GM18861 (cell line): ENCODE data around the gene IFT74.

Experiments used
- ATAC-seq: cut with Tn5 transposase; IDR thresholded peaks from one replicate; pipeline ENCODE4 v1.9.1; 2021; ENCODE audit not compliant: unreplicated experiment

IFT74 gene

DNA sequence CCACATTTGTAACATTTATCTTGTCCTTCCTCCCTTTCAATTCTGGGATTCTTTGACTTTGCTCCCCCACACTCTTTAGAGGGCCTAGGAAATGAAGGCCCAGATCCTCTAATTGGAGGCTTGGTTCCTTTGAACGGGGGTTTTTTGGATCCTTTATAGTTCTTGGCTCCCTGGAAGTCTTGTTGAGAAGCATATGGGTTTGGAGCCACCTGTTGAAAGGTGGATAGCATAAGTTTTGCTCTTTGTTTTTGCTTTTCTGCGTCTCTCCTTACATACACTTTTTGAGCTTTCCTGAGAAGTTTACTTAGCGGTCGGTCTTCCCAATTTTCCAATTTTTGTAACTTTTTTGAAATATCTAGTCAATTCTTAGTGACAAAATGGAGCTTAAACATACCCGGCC lies 17.8 kb downstream of the IFT74 start:
- no peak for ATAC-seq

DNA sequence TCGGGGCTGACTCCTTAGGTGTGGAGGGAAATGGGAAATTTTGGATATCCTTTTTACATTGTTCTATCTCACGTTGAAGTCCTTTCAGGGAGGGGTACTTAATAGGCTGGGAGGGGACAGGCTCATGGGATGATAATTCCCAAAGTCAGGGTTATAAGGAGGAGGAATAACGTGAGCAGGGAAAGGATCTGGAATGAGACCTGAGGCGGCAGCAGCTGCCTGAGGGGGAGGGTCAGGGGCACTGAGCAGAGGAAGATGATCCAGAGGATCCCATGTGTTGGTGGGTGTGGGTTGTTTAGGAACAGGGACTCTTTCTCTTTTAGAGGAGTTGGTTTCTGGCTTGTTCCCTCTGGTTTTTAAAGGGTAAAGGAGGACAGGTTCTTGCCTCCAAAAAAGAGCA lies 18.7 kb downstream of the IFT74 start:
- no peak for ATAC-seq

DNA sequence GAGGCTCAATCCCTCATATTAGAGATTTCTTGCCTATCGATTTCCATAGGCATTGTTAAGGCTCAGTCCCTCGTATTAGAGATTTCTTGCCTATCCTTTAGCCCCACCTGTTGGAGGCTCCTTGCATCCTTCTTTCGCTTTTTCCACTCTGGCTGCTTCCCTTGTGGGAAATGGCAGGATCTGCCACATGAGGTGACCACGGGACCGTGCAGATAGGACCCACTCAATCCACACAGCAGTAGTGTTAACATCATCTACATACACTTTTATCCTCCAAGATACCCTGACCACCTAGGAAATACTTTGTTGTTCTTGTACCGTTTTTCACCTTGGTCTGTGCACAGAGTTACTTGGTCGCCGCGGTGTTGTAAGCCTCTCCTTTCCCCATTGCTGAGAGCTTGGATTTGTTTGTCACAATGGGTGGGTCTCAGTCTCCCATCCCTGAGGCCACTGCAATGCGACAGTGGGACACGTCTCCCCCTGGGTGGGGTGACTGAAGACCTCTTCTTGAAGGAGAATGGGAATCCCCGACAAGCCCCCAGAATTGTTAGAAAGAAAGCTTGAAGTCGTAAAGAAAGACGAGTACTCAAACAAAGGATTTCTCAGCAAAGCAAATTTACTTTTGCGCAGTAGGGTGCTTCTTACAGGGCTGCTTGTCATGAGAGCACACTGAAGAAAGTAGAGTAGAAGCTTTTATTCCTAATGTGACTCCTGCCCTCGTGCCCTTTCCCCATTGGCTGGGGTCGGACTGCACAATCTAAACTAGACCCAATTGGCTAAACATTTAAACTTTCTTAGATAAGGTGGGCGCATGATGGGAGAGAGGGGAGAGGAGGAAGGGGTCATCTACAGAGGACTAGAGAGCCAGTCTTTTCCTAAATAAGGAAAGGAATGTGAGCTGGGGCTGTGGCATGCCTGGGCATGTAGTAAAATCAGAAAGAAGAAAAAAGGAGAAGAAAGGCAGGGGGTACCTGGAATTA lies 19.8 kb downstream of the IFT74 start:
- ATAC-seq = no peak

DNA sequence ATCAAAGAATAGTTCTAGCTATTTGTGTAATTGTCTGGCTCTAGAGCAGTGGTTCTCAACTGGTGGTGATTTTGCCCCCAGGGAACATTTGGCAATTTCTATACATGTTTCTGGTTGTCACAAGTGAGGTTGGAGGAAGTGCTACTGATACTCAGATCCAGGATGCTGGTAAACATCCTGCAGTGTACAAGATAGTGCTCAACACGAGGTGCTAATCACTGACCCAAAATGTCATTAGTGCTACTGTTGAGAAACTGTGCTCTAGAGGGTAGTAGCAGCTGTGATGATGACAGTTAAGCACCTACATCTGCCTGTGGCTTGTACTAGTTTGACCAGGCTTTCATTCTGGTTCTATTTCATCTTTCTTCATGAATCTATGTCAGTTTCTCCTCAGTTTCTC lies 27.1 kb downstream of the IFT74 start:
- peak; percentile 75 for ATAC-seq

DNA sequence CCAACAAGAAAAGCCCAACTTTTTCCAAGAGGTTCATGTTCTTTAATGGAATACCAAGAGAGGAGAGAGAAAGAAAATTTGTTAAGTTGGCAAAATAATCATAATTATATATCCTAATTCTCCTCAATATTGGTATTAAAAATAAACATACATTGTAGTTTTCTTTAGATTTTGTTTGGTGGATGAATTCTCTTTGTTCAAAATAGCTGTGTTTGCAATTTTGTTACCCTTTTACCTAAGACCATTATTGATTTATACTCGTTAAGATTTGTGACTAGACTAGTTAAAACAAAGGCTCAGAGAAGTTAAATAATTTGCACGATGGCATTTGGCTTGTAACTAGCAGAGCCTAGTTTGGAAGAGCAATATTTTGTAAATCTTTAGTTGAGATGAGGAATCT lies 39.6 kb downstream of the IFT74 start:
- ATAC-seq = no peak

DNA sequence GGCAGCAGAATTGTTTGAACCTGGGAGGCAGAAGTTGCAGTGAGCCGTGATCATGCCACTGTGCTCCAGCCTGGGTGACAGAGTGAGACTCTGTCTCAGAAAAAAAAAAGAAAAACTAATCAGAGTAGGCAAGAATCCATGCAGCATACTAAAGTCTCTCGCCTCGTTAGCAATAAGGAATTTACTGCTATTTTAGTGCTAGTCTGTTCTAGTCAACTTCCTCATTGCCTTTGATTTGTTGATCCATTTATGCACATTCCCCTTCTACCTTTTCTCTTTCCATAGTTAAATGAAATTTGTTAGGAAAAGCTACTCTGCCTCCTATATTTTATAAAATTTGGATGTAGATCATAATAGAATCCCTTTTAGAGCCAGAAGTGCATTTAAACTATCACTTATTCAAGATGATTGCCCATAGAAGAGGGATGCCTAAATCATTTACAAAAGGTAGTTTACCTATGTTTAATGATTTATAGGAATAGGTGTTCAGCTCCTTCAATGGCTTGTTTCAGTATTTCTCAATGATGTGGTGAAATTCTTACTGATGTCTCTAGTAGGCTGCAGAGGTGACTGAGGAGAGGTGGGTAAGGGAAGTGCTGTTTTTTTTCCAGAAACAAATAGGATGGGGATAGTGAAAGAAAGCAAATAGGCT lies 47.3 kb downstream of the IFT74 start:
- peak; percentile 75 for ATAC-seq

DNA sequence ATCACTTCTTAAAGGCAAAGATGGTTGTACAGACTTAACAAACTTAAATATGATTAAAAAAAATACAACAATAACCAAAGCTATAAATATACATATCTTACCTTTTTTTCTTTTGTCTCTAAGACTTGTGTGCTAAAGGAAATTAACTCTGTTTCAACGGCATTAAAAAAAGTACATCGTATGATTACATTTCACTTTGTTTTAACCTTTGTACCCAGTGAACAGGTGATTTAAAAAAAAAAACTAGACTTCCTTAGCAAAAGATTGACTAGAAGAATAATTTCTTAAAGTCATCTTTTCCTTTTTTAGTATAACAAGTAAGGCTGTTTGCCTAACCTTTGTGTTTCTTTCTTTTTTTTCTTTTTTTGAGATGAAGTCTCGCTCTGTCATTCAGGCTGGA lies 49.3 kb downstream of the IFT74 start, which contains the start of gene LRRC19:
LRRC19 (minus strand) TSS at position 182 of the 400 bp plus-strand sequence. CDS start 5,978 bp downstream, outside the sequence.
- ATAC-seq = no peak

DNA sequence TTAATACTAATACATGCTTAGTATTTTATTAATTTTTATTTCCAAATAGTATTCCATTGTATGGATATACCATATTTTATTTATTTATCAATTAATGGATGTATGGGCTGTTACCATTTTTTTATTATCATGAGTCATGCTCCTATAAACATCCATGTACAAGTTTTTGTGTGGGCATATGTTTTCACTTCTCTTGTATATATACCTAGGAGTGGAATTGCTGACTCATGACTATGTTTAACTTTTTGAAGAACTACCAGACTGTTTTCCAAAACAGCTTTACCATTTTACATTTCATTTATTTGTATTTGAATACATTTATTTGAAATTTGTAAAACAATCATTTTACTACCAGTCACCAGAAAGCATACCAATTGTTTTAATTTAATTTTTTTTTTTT lies 63.4 kb downstream of the IFT74 start:
- ATAC-seq = no peak

DNA sequence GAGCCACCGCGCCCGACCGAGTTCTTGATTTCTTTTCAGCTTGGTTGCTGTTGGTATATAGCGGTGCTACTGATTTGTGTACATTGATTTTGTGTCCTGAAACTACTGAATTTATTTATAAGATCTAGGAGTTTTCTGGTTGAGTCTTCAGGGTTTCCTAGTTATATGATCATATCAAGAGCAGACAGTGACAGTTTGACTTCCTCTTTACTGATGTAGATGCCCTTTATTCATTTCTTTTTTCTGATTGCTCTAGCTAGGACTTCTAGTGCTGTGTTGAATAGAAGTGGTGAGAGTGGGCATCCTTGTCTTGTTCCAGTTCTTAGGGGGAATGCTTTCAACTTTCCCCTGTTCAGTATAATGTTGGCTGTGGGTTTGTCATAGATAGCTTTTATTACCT lies 66.7 kb downstream of the IFT74 start:
- ATAC-seq = no peak

DNA sequence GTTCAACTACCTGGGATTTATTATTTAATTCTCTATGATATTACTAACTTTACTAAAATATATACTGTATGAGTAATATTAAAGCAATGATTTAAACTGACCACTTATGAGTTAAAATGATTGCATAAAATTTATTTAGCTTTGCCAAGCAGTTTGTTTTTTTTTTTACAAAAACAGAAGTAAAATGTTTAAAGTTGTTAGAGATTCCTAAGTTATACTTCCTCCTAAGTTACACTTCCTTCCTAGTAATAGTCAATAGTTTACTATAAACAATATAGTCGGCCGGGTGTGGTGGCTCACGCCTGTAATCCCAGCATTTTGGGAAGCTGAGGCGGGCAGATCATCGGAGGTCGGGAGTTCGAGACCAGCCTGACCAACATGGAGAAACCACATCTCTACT lies 73.0 kb downstream of the IFT74 start:
- ATAC-seq = no peak

DNA sequence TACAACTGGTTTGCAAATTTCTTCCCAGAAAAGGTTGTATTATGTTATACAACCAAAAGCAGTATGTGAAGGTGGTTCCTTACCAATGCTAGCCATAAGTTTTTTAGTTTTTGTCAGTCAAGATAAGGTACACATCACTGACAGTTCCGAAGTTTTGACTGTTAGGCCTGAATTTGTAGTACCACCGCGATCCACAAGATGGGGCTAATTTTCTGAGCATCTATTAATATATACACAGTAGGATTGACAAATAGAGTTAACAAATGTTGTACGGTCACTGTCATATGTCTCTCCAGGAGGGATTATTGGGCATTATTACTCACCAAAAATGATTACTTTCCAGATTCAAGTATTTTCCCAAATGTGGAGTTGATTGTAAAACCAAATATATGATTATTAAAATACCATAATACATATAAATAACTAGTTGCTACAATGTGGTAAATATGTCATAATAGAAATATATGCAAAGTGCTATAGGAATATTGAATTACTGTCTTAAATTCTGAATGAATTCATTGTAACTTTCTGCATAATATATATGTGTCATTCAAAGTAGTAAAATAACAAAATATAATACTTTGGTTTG lies 77.7 kb downstream of the IFT74 start:
- peak; percentile 91 for ATAC-seq

DNA sequence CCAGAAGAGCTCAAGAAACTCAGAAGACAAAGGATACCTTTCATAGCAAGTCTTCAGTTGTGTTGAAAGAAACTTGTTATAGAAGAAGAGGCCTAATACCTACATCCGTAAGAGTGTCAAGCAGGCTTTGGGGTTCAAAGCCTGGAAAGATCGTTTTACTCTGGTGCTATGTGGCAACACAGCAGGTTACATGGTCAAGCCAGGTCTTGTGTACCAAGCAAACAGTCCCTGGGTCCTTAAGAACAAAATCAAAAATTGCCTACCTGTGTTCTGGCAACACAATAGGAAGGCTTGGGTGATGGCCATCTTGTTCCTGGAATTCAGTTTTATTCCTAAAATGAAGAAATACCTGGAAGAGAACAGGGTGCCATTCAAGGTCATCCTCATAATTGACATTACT lies 81.3 kb downstream of the IFT74 start:
- ATAC-seq = no peak

DNA sequence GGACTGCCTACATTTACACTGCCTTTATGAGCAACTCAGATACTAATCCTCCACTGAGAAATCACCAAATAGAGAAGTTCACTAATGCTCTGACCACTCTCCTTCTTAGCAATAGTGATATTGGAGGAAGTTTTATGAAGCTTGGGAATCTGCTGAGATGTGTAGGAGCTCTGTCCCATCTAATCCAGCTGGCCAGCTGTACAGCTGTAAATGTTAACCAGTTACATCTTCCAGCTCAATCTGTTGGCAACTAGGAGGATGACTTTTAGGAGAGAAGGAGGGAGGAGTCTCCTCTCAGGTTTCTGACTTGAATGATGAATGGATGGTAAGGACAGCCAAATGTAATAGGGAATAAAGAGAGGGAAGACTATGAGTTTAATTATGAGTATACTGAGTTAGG lies 85.5 kb downstream of the IFT74 start:
- no peak for ATAC-seq

DNA sequence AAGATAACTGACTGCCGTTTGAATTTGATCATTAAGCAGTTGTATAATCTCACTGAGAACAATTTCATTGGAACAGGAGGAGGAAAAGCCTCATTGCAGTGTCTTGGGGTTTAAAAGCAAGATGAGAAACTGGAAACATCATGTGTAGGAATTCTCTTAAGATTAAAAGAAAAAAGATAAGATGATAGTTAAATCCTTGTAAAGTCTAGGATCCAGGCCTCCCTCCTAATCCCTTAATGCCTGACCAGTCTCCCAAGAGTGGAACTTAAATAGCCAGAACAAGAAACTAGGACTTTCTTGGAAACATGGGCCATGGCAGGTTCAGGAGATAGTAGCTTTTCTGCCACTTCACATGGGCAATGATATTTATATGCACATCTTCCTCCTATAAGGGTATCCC lies 86.3 kb downstream of the IFT74 start:
- ATAC-seq = no peak

DNA sequence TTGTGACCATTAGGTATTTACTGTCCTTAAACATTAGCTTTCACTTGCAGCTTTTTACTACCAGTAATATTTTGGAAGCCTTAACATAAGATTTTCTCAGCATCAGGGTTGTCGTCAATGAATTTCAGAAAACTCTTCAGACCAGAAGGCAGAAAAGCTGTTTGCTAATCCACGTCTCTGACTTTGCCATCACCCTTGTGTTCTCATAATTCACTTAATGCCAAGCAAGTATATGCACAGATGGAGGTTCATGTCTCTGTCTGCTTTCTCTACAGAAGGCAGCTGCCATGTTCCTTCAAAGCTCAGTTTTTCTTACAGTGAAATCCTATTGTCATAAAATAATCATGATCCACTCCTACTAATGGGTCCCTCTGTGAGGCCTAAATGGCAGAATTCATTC lies 87.0 kb downstream of the IFT74 start:
- ATAC-seq = no peak

DNA sequence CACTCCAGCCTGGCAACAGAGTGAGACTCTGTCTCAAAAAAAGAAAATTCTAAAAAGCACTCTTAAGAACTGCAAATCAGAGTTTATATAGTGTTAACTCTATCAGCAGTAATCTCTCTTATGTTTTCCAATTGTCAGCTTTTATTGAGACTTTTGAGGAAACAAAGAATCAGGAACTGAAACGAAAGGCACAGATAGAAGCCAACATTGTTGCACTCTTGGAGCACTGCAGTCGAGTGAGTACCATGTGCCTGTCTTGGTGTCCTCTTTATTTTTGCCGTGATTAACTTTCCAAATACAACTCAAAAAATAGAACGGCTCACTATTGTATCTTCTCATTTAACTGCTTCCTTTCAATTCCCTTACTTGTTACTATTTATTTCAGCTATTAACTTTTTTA lies 90.9 kb downstream of the IFT74 start:
- ATAC-seq = no peak

DNA sequence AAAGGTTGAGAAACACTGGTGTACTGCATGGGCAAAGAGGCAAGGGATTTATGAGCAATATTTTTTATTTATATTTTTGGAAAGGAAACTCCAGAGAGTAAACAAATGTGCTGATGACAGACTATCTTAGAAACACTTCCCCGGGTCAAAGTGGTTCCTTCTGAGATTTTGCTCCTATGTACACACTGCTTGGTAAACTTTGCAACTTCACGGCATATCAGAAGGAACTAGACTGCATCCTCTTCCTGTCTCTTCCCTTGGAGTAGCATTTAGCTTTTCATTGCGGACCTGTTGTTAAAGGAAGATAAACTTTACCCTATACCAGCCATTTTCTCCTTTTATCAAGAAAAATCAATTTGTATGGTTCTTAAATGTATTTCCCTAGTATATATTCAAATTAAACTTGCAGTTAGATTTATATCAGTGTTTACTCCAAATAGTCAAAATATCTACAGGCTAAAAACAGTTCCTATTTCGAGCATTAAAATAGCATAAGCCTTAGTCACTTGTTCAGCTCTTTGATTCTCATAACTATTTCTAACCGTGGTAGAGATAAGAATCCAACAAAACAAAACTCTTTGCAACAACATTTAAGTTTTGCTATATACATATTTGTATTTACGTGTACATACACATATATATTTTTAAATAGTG lies 97.3 kb downstream of the IFT74 start:
- ATAC-seq = no peak

DNA sequence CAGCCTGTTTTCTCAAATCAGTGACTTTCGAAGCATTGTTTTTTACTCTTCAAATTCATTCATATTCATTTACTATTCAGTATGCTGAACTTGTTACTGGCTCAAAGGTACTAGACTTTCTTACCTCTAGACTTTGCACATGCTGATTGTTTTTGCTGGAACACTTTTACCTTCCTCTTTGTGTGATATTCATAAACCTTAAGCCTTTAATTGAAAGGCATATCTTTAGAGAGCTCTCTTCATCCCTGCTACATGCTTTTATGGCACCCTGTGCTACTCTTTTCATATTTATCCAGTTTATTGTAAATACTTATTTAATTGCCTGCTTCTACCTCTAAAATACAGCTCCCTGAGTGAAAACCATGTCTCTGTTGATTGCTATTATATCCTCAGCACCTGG lies 97.9 kb downstream of the IFT74 start:
- no peak for ATAC-seq

DNA sequence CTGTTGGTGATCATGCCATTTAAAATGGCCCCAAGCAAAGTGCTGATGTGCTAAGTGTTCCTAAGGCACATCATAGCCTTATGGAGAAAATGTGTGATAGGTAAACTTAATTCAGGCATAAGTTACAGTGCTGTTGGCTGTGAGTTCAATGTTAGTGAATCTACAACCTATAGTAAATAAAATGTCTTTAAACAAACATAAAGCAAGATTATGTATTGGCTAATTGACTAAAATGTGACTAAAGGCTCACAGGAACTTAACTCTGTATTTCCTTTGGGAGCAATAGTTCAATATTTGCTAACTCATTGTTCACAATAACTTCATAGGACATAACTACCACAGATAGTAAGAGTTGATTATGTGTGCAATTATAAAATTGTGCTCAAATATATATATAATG lies 98.6 kb downstream of the IFT74 start:
- no peak for ATAC-seq

DNA sequence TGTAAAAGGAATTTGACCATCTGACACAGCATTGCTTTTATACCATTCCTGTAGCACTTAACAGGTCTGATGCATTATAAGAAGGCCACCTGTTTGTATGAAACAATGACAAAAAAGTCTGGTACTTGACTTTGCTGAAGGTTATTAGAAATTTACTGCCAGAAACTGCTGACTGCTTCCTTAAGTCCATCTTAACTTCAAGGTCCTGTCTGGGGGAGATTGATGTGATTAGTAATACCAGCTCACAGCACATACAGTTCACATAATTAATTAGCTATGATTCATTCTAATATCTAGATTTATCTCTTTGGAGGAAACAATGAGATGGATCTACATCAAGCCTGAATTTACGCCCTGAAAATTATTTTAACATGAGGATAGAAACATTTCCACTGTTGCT lies 103.2 kb downstream of the IFT74 start:
- ATAC-seq = no peak

DNA sequence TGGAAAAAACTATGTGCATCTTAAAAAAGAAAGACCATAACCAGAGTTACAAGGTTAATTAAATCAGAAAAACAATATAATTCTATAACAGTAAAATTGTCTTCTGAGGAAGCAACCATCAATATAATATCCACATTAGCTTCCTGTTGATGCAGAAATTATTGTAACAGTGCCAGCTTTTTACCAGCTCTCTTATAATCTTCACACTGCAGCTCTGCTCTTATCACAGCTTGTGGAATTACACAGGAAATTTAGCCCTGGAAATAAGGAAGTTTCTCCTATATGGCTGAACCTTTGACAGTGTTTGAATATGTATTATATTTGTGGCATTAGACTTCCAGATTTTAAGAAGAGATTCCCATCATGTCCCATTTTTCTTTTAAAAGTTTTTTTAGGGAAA lies 103.7 kb downstream of the IFT74 start:
- ATAC-seq = no peak
